GM12801 (cell line): Measurements from ENCODE around the gene LRIG1.

ENCODE experiments used
- CTCF ChIP-seq: IDR thresholded peaks from one replicate; pipeline ENCODE4 v1.5.1; 2011; ENCODE audit warnings: control low read depth; ENCODE audit not compliant: insufficient read length; ENCODE audit errors: extremely low read depth

The LRIG1 gene

GRCh38 chr3:66456711-66457173 lies 44.1 kb downstream of the LRIG1 start:
- no peak for TF ChIP-seq CTCF

GRCh38 chr3:66454464-66454859 lies 46.4 kb downstream of the LRIG1 start:
- TF ChIP-seq CTCF, result no peak

DNA sequence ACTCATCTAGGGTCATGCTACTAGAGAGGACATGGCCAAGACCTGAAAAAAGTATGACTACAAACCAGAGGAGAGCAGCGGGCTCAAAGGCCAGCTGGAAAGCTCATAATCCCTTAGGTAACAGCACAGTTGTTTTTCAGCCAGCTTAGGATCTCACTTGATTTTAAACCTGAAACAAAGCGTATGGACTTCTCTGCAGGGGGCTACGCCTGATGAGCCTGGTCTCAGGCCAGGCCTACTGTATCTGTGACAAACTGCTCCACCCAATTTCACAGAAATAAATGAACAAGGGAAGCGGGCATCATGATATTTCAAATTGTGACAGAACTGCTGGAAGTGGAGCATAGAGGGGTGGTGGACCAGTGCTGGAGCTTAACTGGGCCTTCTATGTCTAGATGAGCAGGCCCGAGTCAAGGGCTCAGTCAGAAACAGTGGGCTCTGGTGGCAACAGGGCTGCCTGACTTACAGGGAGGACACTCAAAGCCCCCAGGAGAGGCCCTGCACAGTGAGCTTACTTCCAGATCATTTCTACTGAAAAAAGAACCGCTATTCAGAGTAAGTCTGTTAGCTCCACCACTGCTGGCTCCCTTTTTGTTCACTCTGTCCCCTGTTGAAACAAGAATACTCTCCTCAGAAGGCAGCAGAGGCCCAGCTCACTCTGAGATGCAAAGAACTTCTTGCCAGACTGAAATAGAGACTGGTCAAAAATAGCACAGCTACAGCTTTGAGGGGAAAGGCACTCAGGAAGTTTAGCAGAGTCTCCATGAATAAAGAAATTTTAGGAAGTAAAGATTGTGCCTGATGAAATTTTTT lies 47.0 kb downstream of the LRIG1 start:
- TF ChIP-seq CTCF, result no peak

- TF ChIP-seq CTCF, result no peak
These were observed 48.4 kb downstream of the LRIG1 start for GRCh38 chr3:66452303-66453011.

- TF ChIP-seq CTCF, result no peak
These were observed 49.1 kb downstream of the LRIG1 start for GRCh38 chr3:66451766-66452165.

DNA sequence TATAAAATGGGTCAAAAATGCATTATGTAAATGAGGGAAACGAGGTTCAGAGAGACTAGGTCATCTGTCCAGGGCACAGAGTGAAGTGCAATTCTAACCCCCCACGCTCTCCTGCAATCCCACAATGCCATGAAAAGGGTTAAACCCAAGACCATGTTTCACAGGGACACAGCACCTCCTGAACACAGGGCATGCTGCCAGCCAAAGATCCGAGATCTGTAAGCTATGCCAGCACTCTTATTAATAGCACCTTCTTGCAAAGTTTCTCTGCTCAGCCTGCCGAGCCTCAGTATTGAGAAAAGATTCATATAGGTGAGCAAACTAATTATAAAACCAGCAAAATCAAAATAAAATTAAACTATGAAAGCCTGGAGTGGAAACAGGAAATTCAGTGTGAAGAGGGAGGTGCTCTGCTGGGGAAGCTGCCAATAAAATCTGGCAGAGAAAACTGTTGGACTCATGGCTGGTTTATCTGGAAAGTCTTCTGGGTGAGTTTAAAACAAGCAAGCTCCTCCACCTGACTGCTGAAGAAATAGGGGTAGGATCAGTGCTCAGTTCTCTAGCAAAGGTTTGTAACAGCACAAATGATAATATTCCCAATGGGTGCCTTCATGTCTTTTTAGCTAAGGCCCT lies 50.3 kb downstream of the LRIG1 start:
- TF ChIP-seq CTCF, result no peak

DNA sequence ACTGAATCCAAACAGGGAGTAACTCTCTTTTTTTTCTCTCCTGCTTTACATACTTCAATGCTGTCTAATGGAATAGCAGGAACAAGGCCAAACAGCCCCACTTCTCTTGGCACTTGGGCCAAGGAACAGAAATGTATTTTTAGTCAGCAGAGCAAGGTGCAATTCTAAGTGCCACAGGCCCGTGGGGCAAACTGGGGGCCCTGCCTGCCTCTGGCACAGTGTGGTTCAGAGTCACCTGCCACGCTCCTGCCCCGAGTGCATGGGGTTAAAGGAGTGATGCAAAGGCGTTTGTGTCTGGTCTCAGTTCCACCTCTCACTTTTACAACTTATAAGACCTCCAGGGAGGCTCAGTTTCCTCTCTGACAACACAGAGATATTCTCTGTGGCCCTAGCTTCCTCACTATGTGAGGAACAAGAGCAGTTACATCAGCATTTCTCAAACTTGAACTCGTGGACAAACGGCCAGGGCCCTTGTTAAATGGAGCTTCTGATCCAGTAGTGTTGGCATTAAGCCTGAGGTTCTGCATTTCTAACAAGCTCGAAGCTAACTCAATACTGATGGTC lies 51.3 kb downstream of the LRIG1 start:
- TF ChIP-seq CTCF, result no peak
